Esophagus squamous epithelium (tissue), 4 donors: ENCODE measurements around the gene DAB2.

Source experiments
- CTCF ChIP-seq, 6 experiments: fragments of 450-650 bp in 4 of 6; fragments of 200-600 bp in 2 of 6; sonication (generic) in 2 of 6; IDR thresholded peaks; one replicate each; pipeline ENCODE4 v1.5.1; 2016 to 2019; ENCODE audit warnings: antibody characterized with exemption in 6 of 6, mild to moderate bottlenecking in 4 of 6, moderate library complexity in 4 of 6
- POLR2A ChIP-seq, 4 donors: fragments of 450-650 bp; IDR thresholded peaks; one replicate each; pipeline ENCODE4 v1.6.1; 2017; ENCODE audit warnings: antibody characterized with exemption in 4 of 4, mild to moderate bottlenecking in 4 of 4, moderate library complexity in 3 of 4

GRCh38 chr5:39433848-39434247, 9.1 kb upstream of the DAB2 start:
- TF ChIP-seq CTCF (IDR thresholded peaks at IDR 0.05) (no peak), POLR2A (IDR thresholded peaks at IDR 0.05) (no peak)
